K562 (cell line): Measurements from ENCODE around the gene ASCC3. TPM values are rescaled to one million over a fixed set of nuclear protein-coding genes. Genes with fewer than 3 reads are reported as not detected.

Source experiments
- ATAC-seq: fragments of 200-7000 bp; cut with Tn5 transposase; 3 replicates; pipeline ENCODE4 v1.9.1; 2020; ENCODE audit warnings: moderate library complexity
- BruUV-seq: library from RNA; stranded (reverse); fragments of 400-500 nt; replicated peaks from 2 replicates; lab custom pipeline; 2021; lab: Mats Ljungman, UMichigan
- CTCF ChIA-PET: fragments of 300-600 bp; formaldehyde crosslinking; extraction: SDS; loops from one replicate; lab custom pipeline; 2021; ENCODE audit warnings: low intra/inter-chr PET ratio; lab: Yijun Ruan, JAX
- POLR2A ChIA-PET: fragments of 300-600, 350-650 bp; sonication (Branson Sonifier 250); formaldehyde crosslinking; extraction: SDS; loops from one replicate; lab custom pipeline; 2021; ENCODE audit warnings: antibody characterized with exemption, inconsistent platforms; lab: Yijun Ruan, JAX
- DNase-seq, 4 experiments: peaks; one replicate each; pipeline versions ENCODE4 v3.0.0 to v3.0.0-alpha.2; 2011 to 2018; ENCODE audit warnings: low spot score in 3 of 4, mixed read lengths in 3 of 4; ENCODE audit errors: extremely low read depth in 1 of 4
- FAIRE-seq: peaks from 2 replicates; lab custom pipeline; 2011; peaks lifted over from hg19 to GRCh38; lab: Jason Lieb, UNC
- H2AFZ ChIP-seq: 2 replicates; pipeline ENCODE4 v1.6.0; 2011; ENCODE audit warnings: low read depth, low read length, control low read depth, inconsistent platforms
- H3K27ac ChIP-seq: fragments of 200-600 bp; 3 replicates; pipeline ENCODE4 v1.8.0; 2011; ENCODE audit warnings: low read depth, mild to moderate bottlenecking, control low read depth, inconsistent platforms, low read length, moderate library complexity, mixed read lengths; ENCODE audit errors: extremely low read depth
- H3K27me3 ChIP-seq, 2 experiments: fragments of 300-600 bp in 1 of 2; 2 replicates in 1 of 2; 3 replicates in 1 of 2; pipeline versions ENCODE4 v1.6.0 to v1.8.0; 2011; ENCODE audit warnings: inconsistent platforms in 2 of 2, low read length in 2 of 2, mild to moderate bottlenecking in 1 of 2, mixed read lengths in 1 of 2, moderate library complexity in 1 of 2; ENCODE audit not compliant: control insufficient read depth in 2 of 2, insufficient read depth in 2 of 2
- H3K36me3 ChIP-seq: fragments of 300-600 bp; 3 replicates; pipeline ENCODE4 v1.8.0; 2011; ENCODE audit warnings: mild to moderate bottlenecking, low read length, inconsistent platforms; ENCODE audit not compliant: control insufficient read depth, insufficient read depth
- H3K4me1 ChIP-seq, 2 experiments: fragments of 200-600 bp in 1 of 2; replicated peaks in 1 of 2; 2 replicates in 1 of 2; 3 replicates in 1 of 2; pipeline versions ENCODE4 v1.5.1 to v1.8.0; 2011; ENCODE audit warnings: inconsistent platforms in 2 of 2, low read length in 2 of 2, mild to moderate bottlenecking in 1 of 2, mixed read lengths in 1 of 2, moderate library complexity in 1 of 2; ENCODE audit not compliant: control insufficient read depth in 2 of 2, insufficient read depth in 2 of 2
- H3K4me2 ChIP-seq: 2 replicates; pipeline ENCODE4 v1.6.1; 2011; ENCODE audit warnings: low read length, control low read depth, inconsistent platforms, mixed read lengths; ENCODE audit not compliant: insufficient read depth
- H3K4me3 ChIP-seq: fragments of 200-600 bp; sonication (generic), shearing (Covaris generic); 2 replicates; pipeline ENCODE4 v1.5.1; 2016; ENCODE audit warnings: control low read depth, inconsistent platforms
- H3K79me2 ChIP-seq: fragments of 200-600 bp; 3 replicates; pipeline ENCODE4 v1.8.0; 2011; ENCODE audit warnings: low read length, inconsistent platforms; ENCODE audit not compliant: control insufficient read depth, insufficient read depth
- H3K9ac ChIP-seq, 2 experiments: 2 replicates each; pipeline versions ENCODE4 v1.6.0 to v1.6.1; 2011; ENCODE audit warnings: low read depth in 2 of 2, low read length in 2 of 2, control low read depth in 1 of 2, inconsistent platforms in 1 of 2, mild to moderate bottlenecking in 1 of 2, mixed read lengths in 1 of 2; ENCODE audit not compliant: insufficient read depth in 1 of 2
- H3K9me1 ChIP-seq: one replicate; pipeline ENCODE4 v1.6.0; 2011; ENCODE audit warnings: inconsistent platforms, mild to moderate bottlenecking, low read length, moderate library complexity; ENCODE audit not compliant: control insufficient read depth, insufficient read depth
- H3K9me3 ChIP-seq: replicated peaks from 2 replicates; pipeline ENCODE4 v1.5.1; 2011; ENCODE audit warnings: low read depth, low read length, inconsistent platforms; ENCODE audit not compliant: control insufficient read depth, insufficient read depth
- H4K20me1 ChIP-seq: replicated peaks from 2 replicates; pipeline ENCODE4 v1.6.1; 2011; ENCODE audit warnings: low read length, inconsistent platforms, mixed read lengths; ENCODE audit not compliant: control insufficient read depth, insufficient read depth
- BRF1 ChIP-seq: IDR thresholded peaks from 3 replicates; pipeline ENCODE4 v1.6.1; 2011; ENCODE audit warnings: borderline replicate concordance, mild to moderate bottlenecking; ENCODE audit not compliant: insufficient read length; ENCODE audit errors: extremely low read depth
- CHD2 ChIP-seq: IDR thresholded peaks from 2 replicates; pipeline ENCODE4 v1.6.1; 2011; ENCODE audit warnings: low read depth, low read length
- GTF2E2 ChIP-seq: fragments of 200-800 bp; sonication (Bioruptor generic); IDR thresholded peaks from 2 replicates; pipeline ENCODE4 v1.6.1; 2016; ENCODE audit warnings: missing genetic modification characterization, missing compliant biosample characterization
- HMGXB4 ChIP-seq: sonication (generic); formaldehyde crosslinking; IDR thresholded peaks from 2 replicates; pipeline ENCODE4 v1.8.1; 2023; ENCODE audit warnings: mild to moderate bottlenecking, missing genetic modification reagents
- MED1 ChIP-seq: sonication (generic); formaldehyde crosslinking; IDR thresholded peaks from 2 replicates; pipeline ENCODE4 v1.8.1; 2023; ENCODE audit warnings: missing genetic modification reagents, borderline replicate concordance
- PHTF2 ChIP-seq: fragments of 250-450 bp; sonication (Bioruptor Pico); IDR thresholded peaks from 2 replicates; pipeline ENCODE4 v1.5.0; 2021; ENCODE audit warnings: mild to moderate bottlenecking
- POLR3G ChIP-seq: IDR thresholded peaks from 2 replicates; pipeline ENCODE4 v1.6.1; 2011; ENCODE audit not compliant: insufficient read length, insufficient replicate concordance; ENCODE audit errors: extremely low read depth
- SNAPC5 ChIP-seq: fragments of 250-450 bp; sonication (Bioruptor Pico); IDR thresholded peaks from 2 replicates; pipeline ENCODE4 v1.8.0; 2021; ENCODE audit warnings: moderate library complexity, mild to moderate bottlenecking, inconsistent platforms
- SNIP1 ChIP-seq: fragments of 450-650 bp; IDR thresholded peaks from 2 replicates; pipeline ENCODE4 v1.7.1; 2017; ENCODE audit warnings: low read depth, mild to moderate bottlenecking
- whole genome bisulfite sequencing: fragments of 100-300 bp; shearing (Covaris generic); methylation state at CpG from one replicate; pipeline ENCODE4 v1.1.6; 2016; ENCODE audit warnings: low coverage, mixed read lengths; ENCODE audit not compliant: insufficient coverage; ENCODE audit errors: missing lambda C conversion rate; 5-methylcytosine and 5-hydroxymethylcytosine counted together
- in situ Hi-C: fragments of 300-500 bp; cut with MboI; formaldehyde crosslinking; loops from 4 replicates; pipeline ENCODE4 v1.15.0; 2018; ENCODE audit warnings: inconsistent platforms, mixed read lengths
- intact Hi-C: fragments of 100-400 bp; cut with micrococcal nuclease; formaldehyde crosslinking; loops from 2 replicates; pipeline ENCODE4 v1.14.2; 2022
- polyA plus RNA-seq, 8 experiments: library from polyadenylated mRNA; depleted of rRNA in 4 of 8; stranded (reverse) in 5 of 8; unstranded in 3 of 8; fragments of >200 nt; fragmentation: Nextera tagmentation in 2 of 8; fragmentation: Illumina TruSeq in 1 of 8; extraction: Ambion mirVana in 2 of 8; extraction: Trizol in 1 of 8; gene quantifications; 2 replicates each; pipeline versions ENCODE4 v1.2.1 to v1.2.3, GENCODE V29; 2011 to 2014; ENCODE audit warnings: inconsistent platforms in 1 of 8, missing spikeins in 1 of 8
- total RNA-seq, 7 experiments: library from RNA; depleted of rRNA in 6 of 7; stranded (reverse); fragments of >200 nt in 6 of 7; fragmentation: Illumina TruSeq in 2 of 7; extraction: Trizol in 2 of 7; gene quantifications; 2 replicates each; pipeline versions ENCODE4 v1.2.1 to v1.2.3, GENCODE V29; 2011 to 2021; ENCODE audit warnings: low replicate concordance in 1 of 7
- TF ChIP-seq, protein P1 (sequence below): fragments of 450-650 bp; IDR thresholded peaks from 2 replicates; pipeline ENCODE4 v1.6.1; 2016; ENCODE audit warnings: low read depth
- TF ChIP-seq, protein P2 (sequence below): sonication (generic); formaldehyde crosslinking; IDR thresholded peaks from 2 replicates; pipeline ENCODE4 v1.8.0; 2022; ENCODE audit warnings: missing genetic modification reagents, mild to moderate bottlenecking, moderate library complexity, borderline replicate concordance

ASCC3 gene
- total and polyA plus RNA-seq, 9 of the 15 experiments (the other 6 are each of a cell fraction or from before 2014, with no cell fraction given): 16.1 to 56.1 (median 33.9) TPM

GRCh38 chr6:100469101-100469859 lies 411.8 kb downstream of the ASCC3 start:
- DNase-seq (no peak), FAIRE-seq (no peak), ATAC-seq (no peak)
- Histone ChIP-seq H3K9ac (no peak overlapping the region), H3K79me2 (no peaks in the 10 kb centered on the region), H2AFZ (no peak overlapping the region), H3K4me3 (no peak overlapping the region), H3K36me3 (no peaks in the 10 kb centered on the region), H3K27ac (no peak overlapping the region), H3K4me2 (no peak overlapping the region), H3K9me1 (no peaks in the 10 kb centered on the region), H3K9me3 (no peaks in the 10 kb centered on the region), H3K4me1 (peaks cover 0 to 8% of the 10 kb centered on the region in 2 experiments; a peak in 1 of 5 replicates), H4K20me1 (no peaks in the 10 kb centered on the region), H3K27me3 (peaks cover 33 to 54% of the 10 kb centered on the region in 2 experiments)
- ChIA-PET POLR2A (no interaction called here), CTCF (no interaction called here)
- intact Hi-C loops: no loop called here
- WGBS: 11% methylated on average over 25 of the region's 44 CpGs
- no TSS peak for BruUV-seq
- in situ Hi-C loops: no loop called here
- TF ChIP-seq GTF2E2 (no peak), POLR3G (no peak), PHTF2 (CRISPR knock-in tag) (no peak), BRF1 (no peak), MED1 (no peak), CHD2 (no peak), SNAPC5 (CRISPR knock-in tag) (no peak), HMGXB4 (CRISPR knock-in tag) (no peak), SNIP1 (no peak)
- TF ChIP-seq, protein P1, sequence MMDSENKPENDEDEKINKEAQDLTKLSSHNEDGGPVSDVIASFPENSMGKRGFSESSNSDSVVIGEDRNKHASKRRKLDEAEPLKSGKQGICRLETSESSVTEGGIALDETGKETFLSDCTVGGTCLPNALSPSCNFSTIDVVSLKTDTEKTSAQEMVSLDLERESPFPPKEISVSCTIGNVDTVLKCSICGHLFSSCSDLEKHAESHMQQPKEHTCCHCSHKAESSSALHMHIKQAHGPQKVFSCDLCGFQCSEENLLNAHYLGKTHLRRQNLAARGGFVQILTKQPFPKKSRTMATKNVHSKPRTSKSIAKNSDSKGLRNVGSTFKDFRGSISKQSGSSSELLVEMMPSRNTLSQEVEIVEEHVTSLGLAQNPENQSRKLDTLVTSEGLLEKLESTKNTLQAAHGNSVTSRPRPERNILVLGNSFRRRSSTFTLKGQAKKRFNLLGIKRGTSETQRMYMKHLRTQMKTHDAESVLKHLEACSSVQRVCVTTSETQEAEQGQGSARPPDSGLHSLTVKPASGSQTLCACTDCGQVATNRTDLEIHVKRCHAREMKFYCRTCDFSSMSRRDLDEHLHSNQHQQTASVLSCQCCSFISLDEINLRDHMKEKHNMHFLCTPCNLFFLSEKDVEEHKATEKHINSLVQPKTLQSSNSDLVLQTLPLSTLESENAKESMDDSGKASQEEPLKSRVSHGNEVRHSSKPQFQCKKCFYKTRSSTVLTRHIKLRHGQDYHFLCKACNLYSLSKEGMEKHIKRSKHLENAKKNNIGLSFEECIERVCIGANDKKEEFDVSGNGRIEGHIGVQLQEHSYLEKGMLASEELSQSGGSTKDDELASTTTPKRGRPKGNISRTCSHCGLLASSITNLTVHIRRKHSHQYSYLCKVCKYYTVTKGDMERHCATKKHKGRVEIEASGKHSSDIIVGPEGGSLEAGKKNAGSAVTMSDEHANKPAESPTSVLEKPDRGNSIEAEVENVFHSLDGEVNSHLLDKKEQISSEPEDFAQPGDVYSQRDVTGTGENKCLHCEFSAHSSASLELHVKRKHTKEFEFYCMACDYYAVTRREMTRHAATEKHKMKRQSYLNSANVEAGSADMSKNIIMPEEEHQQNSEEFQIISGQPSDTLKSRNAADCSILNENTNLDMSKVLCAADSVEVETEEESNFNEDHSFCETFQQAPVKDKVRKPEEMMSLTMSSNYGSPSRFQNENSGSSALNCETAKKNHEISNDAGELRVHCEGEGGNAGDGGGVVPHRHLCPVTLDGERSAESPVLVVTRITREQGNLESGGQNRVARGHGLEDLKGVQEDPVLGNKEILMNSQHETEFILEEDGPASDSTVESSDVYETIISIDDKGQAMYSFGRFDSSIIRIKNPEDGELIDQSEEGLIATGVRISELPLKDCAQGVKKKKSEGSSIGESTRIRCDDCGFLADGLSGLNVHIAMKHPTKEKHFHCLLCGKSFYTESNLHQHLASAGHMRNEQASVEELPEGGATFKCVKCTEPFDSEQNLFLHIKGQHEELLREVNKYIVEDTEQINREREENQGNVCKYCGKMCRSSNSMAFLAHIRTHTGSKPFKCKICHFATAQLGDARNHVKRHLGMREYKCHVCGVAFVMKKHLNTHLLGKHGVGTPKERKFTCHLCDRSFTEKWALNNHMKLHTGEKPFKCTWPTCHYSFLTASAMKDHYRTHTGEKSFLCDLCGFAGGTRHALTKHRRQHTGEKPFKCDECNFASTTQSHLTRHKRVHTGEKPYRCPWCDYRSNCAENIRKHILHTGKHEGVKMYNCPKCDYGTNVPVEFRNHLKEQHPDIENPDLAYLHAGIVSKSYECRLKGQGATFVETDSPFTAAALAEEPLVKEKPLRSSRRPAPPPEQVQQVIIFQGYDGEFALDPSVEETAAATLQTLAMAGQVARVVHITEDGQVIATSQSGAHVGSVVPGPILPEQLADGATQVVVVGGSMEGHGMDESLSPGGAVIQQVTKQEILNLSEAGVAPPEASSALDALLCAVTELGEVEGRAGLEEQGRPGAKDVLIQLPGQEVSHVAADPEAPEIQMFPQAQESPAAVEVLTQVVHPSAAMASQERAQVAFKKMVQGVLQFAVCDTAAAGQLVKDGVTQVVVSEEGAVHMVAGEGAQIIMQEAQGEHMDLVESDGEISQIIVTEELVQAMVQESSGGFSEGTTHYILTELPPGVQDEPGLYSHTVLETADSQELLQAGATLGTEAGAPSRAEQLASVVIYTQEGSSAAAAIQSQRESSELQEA: no peak
- TF ChIP-seq, protein P2, sequence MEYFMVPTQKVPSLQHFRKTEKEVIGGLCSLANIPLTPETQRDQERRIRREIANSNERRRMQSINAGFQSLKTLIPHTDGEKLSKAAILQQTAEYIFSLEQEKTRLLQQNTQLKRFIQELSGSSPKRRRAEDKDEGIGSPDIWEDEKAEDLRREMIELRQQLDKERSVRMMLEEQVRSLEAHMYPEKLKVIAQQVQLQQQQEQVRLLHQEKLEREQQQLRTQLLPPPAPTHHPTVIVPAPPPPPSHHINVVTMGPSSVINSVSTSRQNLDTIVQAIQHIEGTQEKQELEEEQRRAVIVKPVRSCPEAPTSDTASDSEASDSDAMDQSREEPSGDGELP: no peak
